Endothelial cell of hepatic sinusoid (primary cell): Measurements from ENCODE around the gene CCDC136.

ENCODE experiments used
- in situ Hi-C: cut with HindIII; loops from 2 replicates; pipeline ENCODE4 v1.10.0; 2017; ENCODE audit warnings: low sequenced_read_pairs

CCDC136 gene

GRCh38 chr7:128830231-128831177 is 38.7 kb downstream of the CCDC136 start, which contains the start of gene FLNC:
FLNC (plus strand) TSS chr7:128830406; CDS start chr7:128830638, 232 bp downstream.
- in situ Hi-C loops: no loop called here

- in situ Hi-C loops: no loop called here
These were observed 39.6 kb downstream of the CCDC136 start for GRCh38 chr7:128831178-128831993.

- in situ Hi-C loops: no loop called here
These were observed 40.5 kb downstream of the CCDC136 start for GRCh38 chr7:128831994-128832879.

GRCh38 chr7:128832880-128833147 is 41.0 kb downstream of the CCDC136 start:
- in situ Hi-C loops: no loop called here

DNA sequence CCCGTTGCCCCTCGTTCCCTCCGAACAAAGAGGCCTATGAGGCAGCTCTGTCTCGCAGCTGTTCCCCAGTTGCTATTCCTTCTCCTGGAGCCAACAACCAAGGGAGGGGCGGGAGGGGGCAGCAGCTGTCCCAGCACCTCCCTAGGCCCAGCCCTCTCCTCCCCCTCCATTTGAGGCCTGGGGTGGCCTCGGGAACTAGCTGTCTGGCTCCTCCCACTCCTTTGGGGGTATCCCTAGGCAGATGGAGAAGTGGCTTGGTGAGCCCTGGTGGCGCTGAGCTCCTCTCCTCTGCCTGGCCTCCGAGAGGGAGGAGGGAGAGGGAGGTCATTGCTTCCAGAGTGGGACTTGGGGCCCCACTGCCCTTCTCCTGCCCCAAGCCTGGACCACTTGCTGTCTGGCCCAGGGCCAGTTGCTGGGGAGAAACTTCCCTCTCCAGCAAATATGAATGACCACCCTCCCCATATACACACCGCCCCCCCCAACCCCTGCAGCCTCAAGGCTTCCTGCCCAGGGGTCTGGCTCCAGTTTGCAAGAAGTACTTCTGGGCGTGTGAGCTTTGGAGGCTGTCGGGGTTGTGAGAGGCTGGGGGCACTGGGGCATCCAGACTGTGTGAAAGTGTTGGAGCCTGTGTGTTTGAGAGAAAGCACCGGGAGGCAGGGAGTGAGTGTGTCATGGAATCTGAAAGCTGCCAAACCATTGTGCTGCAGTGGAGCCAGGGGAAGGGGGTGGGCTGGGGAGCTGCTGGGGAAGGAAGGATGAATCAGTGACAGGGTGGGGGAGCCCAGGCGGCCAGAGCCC is 41.6 kb downstream of the CCDC136 start:
- in situ Hi-C loops: no loop called here

DNA sequence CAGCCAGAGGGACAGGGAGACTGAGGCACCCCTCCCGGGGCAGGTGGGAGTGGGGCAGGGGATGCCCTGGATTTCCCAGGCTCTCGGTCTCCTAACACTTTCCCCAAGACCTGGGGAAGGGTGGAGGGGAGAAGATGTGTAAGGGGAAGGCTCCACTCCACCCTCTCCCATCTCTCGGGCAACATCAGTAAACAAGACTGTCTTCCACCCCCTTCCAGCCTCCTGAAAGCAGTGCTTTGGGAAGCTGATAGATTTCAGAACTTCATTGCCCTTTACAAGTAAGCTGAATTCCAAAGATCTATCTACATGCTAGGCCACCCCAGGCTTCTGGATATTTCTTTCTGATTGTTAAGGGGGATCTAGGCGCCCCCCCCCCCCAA is 42.2 kb downstream of the CCDC136 start:
- in situ Hi-C loops: no loop called here

- in situ Hi-C loops: no loop called here
These were observed 43.5 kb downstream of the CCDC136 start for GRCh38 chr7:128835231-128835751.

DNA sequence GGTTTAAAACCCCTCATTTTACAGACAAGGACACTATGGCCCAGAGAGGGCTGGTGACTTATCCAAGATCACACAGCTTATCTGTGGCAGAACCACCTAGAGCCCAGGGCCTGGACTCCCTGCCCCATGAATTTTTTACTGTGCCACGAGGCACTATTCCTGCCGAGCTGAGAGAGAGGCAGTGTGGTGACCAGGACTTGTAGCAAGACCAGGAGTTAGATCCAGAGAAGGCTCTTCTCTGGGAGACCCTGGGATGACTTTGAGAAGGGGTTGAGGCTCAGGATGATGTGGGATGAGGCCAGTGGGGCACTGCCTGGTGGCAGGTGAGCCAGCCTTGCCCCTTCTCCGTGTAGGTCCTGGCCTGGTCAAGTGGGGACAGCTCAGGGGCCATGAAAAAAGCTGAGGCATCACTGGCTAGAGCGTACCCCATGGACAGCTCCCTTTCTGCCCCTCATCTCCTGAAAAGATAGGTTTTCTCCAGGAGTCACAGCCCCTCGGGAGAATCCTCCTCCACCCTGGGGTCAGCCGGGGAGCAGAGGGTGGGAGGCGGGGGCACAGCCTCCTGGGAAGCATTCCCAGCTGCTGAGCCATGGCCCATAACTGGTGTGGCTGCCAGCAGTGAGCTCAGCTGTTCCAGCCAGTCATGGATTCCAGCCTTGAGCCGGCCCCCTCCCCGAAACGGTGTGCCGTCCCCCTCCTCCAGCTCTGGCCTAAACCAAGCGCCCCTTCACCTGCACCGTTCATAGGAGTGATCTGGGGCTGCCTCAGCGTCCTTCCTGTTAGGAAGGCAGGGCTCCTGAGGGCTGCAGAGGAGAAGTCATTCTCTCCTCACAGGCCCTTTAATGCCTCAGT is 44.2 kb downstream of the CCDC136 start:
- in situ Hi-C loops: no loop called here

GRCh38 chr7:128836729-128837348 is 45.1 kb downstream of the CCDC136 start:
- in situ Hi-C loops: no loop called here

GRCh38 chr7:128837521-128837921 is 45.8 kb downstream of the CCDC136 start:
- in situ Hi-C loops: no loop called here

DNA sequence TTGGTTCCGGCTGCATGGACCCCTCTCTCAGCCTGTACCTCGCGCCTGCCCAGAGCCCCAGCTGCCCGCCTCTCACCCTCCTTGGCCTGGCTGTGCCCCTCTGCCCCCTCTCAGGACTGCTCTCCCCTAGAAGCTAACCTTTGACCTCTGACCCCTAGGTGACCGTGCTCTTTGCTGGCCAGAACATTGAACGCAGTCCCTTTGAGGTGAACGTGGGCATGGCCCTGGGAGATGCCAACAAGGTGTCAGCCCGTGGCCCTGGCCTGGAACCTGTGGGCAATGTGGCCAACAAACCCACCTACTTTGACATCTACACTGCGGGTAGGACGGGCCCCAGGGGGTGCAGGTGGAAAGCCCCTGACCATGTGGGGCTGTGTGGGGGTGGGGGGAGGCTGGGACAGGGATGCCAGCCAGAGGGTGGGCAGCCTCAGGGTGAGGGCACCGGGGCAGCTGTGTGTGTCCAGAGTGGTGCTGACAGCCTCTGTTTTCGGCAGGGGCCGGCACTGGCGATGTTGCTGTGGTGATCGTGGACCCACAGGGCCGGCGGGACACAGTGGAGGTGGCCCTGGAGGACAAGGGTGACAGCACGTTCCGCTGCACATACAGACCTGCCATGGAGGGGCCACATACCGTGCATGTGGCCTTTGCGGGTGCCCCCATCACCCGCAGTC is 46.5 kb downstream of the CCDC136 start:
- in situ Hi-C loops: no loop called here

DNA sequence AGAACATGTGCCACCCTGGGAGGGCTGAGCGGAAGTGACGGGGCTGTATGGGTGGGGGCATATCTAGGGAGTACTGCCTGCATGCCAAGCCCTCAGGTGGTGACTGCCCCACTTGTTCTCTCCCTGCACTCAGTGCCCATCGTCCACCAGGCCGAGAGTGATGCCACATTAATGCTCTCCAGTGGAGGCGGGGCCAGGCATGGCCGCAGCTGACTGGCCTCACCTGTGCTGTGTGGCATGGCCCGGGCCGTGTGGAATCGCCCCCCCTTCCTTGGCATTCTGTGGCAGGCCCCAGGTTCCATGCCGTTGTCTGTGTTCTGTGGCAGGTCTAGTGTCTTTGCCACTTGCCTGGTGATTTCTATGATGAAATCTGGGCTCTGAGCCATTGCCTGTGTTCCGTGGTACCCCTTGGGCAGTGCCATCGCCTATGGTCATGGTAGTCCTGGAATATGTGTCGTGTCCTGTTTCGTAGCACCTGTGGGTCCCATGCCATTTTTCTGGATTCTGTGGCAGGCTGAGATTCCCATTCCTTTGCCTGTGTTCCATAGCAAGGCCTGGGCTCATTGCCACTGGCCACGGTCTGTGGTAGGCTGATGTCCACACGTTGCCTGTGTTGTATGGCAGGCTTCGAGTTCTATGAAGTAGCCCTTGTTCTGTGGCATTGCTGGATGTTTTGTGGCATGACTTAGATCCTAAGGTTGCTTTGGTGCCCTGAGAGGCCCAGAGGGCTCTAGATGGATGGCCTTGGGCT is 47.4 kb downstream of the CCDC136 start:
- in situ Hi-C loops: no loop called here

DNA sequence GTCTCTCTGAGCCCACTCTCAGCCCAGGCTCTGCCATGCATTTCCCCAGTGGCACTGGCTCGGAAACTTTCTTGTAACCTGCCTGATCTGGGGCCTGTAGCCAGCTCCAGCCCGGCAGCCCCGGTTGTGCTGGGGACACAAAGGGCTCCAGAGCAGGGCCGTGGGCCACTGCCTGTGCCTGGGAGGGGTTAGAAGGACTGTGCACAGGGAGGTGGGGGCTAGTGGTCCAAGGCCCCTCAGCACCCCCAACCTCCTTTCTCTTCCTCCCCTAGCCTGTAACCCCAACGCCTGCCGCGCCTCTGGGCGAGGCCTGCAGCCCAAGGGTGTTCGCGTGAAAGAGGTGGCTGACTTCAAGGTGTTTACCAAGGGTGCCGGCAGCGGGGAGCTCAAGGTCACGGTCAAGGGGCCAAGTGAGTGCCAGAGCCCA is 48.0 kb downstream of the CCDC136 start:
- in situ Hi-C loops: no loop called here

- in situ Hi-C loops: no loop called here
These were observed 48.8 kb downstream of the CCDC136 start for GRCh38 chr7:128840326-128841170.

- in situ Hi-C loops: no loop called here
These were observed 49.5 kb downstream of the CCDC136 start for GRCh38 chr7:128841171-128841690.
